Esophagus squamous epithelium (tissue), 5 donors: ENCODE results near the gene CROCC2. TPM values are rescaled to one million over a fixed set of nuclear protein-coding genes. Genes with fewer than 3 reads are reported as not detected.
A peak's percentile ranks its signal among the peaks of the same experiment; 100 is the strongest.

Source experiments
- DNase-seq: peaks from one replicate; lab custom pipeline; 2025; lab: John Stamatoyannopoulos, UW
- H3K27ac ChIP-seq, 4 donors: fragments of 200-600 bp; sonication (generic); one replicate each; pipeline ENCODE4 v1.5.1; 2016 to 2019; ENCODE audit warnings: mild to moderate bottlenecking in 1 of 4
- H3K27me3 ChIP-seq, 4 donors: fragments of 200-600 bp; sonication (generic); 1 replicate in 3 of 4; 2 replicates in 1 of 4; pipeline versions ENCODE4 v1.5.1 to v1.6.0; 2017 to 2021; ENCODE audit warnings: antibody characterized with exemption in 1 of 4
- H3K36me3 ChIP-seq, 3 donors: fragments of 200-600 bp; sonication (generic); one replicate each; pipeline ENCODE4 v1.5.1; 2016 to 2019
- H3K4me1 ChIP-seq, 3 donors: fragments of 200-600 bp; sonication (generic); one replicate each; pipeline ENCODE4 v1.5.1; 2017 to 2019
- H3K4me3 ChIP-seq, 4 donors: fragments of 200-600 bp; sonication (generic); 1 replicate in 3 of 4; 2 replicates in 1 of 4; pipeline ENCODE4 v1.5.1; 2016 to 2019; ENCODE audit warnings: mild to moderate bottlenecking in 2 of 4, moderate library complexity in 1 of 4
- H3K9me3 ChIP-seq, 3 donors: fragments of 200-600 bp; sonication (generic); one replicate each; pipeline ENCODE4 v1.5.1; 2016 to 2019
- POLR2A ChIP-seq, 4 donors: fragments of 450-650 bp; IDR thresholded peaks; one replicate each; pipeline ENCODE4 v1.6.1; 2017; ENCODE audit warnings: antibody characterized with exemption in 4 of 4, mild to moderate bottlenecking in 4 of 4, moderate library complexity in 3 of 4
- WGBS, 2 donors: methylation state at CpG; one replicate each; pipeline ENCODE4 v1.1.5; 2018; 5-methylcytosine and 5-hydroxymethylcytosine counted together
- intact Hi-C: fragments of 100-400 bp; cut with DNase I; formaldehyde crosslinking; loops from one replicate; pipeline ENCODE4 v1.15.0; 2022
- total RNA-seq, 4 donors: library from RNA; depleted of rRNA; stranded (reverse); fragments of >200 nt; gene quantifications; one replicate each; pipeline ENCODE4 v1.1.0, GENCODE V29; 2016
- TF ChIP-seq, protein P1 (sequence below), 6 experiments: fragments of 450-650 bp in 4 of 6; fragments of 200-600 bp in 2 of 6; sonication (generic) in 2 of 6; IDR thresholded peaks; one replicate each; pipeline ENCODE4 v1.5.1; 2016 to 2019; ENCODE audit warnings: antibody characterized with exemption in 6 of 6, mild to moderate bottlenecking in 4 of 6, moderate library complexity in 4 of 6
- donor health status: DM: yes; HTN: yes; CAD: no.

Gene CROCC2
- total RNA-seq, 4 donors from 2014 or later = not detected

- peaks cover 0 to 7% (median 0%) of the 10 kb centered on the region in 3 donors for H3K36me3 ChIP-seq
- peak in 1 of 4 donors; percentile 29 for TF ChIP-seq POLR2A (IDR thresholded peaks at IDR 0.05)
- TF ChIP-seq, protein P1, sequence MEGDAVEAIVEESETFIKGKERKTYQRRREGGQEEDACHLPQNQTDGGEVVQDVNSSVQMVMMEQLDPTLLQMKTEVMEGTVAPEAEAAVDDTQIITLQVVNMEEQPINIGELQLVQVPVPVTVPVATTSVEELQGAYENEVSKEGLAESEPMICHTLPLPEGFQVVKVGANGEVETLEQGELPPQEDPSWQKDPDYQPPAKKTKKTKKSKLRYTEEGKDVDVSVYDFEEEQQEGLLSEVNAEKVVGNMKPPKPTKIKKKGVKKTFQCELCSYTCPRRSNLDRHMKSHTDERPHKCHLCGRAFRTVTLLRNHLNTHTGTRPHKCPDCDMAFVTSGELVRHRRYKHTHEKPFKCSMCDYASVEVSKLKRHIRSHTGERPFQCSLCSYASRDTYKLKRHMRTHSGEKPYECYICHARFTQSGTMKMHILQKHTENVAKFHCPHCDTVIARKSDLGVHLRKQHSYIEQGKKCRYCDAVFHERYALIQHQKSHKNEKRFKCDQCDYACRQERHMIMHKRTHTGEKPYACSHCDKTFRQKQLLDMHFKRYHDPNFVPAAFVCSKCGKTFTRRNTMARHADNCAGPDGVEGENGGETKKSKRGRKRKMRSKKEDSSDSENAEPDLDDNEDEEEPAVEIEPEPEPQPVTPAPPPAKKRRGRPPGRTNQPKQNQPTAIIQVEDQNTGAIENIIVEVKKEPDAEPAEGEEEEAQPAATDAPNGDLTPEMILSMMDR (IDR thresholded peaks at IDR 0.05) = no peak
- DNase-seq = no peak
- H3K4me3 ChIP-seq = peak within 1 kb of the TSS; percentile 39 to 57 (median 48)
- H3K9me3 ChIP-seq = no peaks in the 10 kb centered on the region
- 32% methylated on average over 4 of the region's 24 CpGs; no CpG with 5 or more reads in 1 of the 2 donors for WGBS, 2 donors
- H3K4me1 ChIP-seq = peaks cover 29 to 90% (median 41%) of the 10 kb centered on the region in 3 donors
- H3K27ac ChIP-seq = peak within 1 kb of the TSS; percentile 83 to 92 (median 92)
- peaks cover 0 to 3% (median 0%) of the 10 kb centered on the region in 4 donors for H3K27me3 ChIP-seq
- intact Hi-C loops = no loop called here
These were observed 10.3 kb upstream of the CROCC2 start, which contains the start of gene MAB21L4 for GRCh38 chr2:240895656-240896388. Gene MAB21L4, minus strand, starts transcription at chr2:240896156. Its CDS starts 159 bp downstream, at chr2:240895997.

DNA sequence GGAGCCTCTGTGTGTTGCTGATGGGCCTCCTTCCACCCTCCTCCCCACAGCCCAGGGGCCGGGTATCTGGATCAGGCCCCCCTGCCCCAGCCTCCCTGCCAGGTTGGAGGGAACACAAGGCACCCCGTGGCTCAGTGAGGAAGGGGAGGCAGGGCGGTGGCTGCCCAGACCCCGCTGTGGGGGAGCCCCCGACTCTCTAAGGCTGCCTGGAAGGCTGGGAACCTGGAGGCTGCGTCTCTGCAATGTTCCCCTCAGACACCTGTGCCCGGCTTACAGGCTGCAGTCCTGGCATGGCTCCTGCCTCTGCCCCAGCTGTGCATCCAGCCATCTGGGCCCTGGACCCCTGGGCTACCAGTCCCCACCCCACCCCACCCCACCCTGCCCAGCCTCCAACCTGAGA lies 9.7 kb upstream of the CROCC2 start:
- peak overlapping the region; percentile 68 to 92 (median 92) for H3K27ac ChIP-seq
- no peak for TF ChIP-seq POLR2A (IDR thresholded peaks at IDR 0.05)
- TF ChIP-seq, protein P1 (IDR thresholded peaks at IDR 0.05) = no peak
- H3K4me3 ChIP-seq = peak overlapping the region; percentile 39 to 57 (median 48)
- H3K27me3 ChIP-seq = peaks cover 0 to 3% (median 0%) of the 10 kb centered on the region in 4 donors
- 40% methylated on average over 1 of the region's 7 CpGs; no CpG with 5 or more reads in 1 of the 2 donors for WGBS, 2 donors
- intact Hi-C loops = no loop called here
- H3K4me1 ChIP-seq = peaks cover 29 to 84% (median 41%) of the 10 kb centered on the region in 3 donors
- no peak for DNase-seq
- no peaks in the 10 kb centered on the region for H3K9me3 ChIP-seq
- peaks cover 0 to 2% (median 0%) of the 10 kb centered on the region in 3 donors for H3K36me3 ChIP-seq

- Histone ChIP-seq H3K36me3 (no peaks in the 10 kb centered on the region), H3K9me3 (no peaks in the 10 kb centered on the region), H3K4me3 (peak overlapping the region; percentile 39 to 57 (median 48)), H3K4me1 (peaks cover 29 to 77% (median 41%) of the 10 kb centered on the region in 3 donors), H3K27me3 (peaks cover 0 to 3% (median 0%) of the 10 kb centered on the region in 4 donors), H3K27ac (peak overlapping the region; percentile 83 to 92 (median 92))
- 57 to 71% methylated on average over 4 to 6 of the region's 23 CpGs for WGBS, 2 donors
- intact Hi-C loops = no loop called here
- DNase-seq = no peak
- TF ChIP-seq, protein P1 (IDR thresholded peaks at IDR 0.05) = no peak
- TF ChIP-seq POLR2A (IDR thresholded peaks at IDR 0.05) = no peak
These were observed 9.1 kb upstream of the CROCC2 start for GRCh38 chr2:240896871-240897692.

DNA sequence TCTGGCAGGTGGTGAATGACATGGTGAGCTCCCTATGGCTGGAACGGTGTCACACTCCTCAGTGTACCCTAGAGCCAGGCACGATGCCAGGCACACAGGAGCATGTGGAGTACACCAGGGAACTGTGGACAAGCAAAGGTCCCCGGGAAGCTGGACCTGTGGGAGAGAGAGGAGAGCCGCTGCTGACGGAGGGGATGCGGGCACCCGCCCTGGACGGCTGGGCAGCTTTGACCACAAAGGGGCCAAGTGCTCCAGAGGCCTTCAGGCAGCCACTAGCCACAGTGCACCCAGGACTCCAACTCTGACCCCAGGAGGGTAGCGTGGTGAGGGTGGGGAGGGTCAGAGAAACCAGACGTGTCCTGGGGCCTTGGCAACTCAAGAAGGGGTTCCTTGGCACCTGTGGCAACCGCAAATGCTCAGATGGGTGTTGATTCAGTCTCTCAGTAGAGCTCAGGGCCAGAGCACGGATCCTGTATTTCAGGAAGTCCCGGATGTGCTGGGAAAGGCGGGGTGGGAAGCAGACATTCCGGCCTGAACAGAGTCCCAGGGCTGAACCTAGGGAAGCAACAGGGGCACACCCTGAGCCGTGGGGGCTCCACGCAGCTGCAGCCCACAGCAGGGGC lies 7.9 kb upstream of the CROCC2 start:
- no peaks in the 10 kb centered on the region for H3K9me3 ChIP-seq
- intact Hi-C loops = no loop called here
- TF ChIP-seq, protein P1 (IDR thresholded peaks at IDR 0.05) = no peak
- no peak for TF ChIP-seq POLR2A (IDR thresholded peaks at IDR 0.05)
- 20 to 63% methylated on average over 2 of the region's 17 CpGs for WGBS, 2 donors
- H3K4me1 ChIP-seq = peaks cover 20 to 66% (median 38%) of the 10 kb centered on the region in 3 donors
- no peak for DNase-seq
- peak overlapping the region; percentile 83 to 92 (median 92) for H3K27ac ChIP-seq
- H3K4me3 ChIP-seq = peak overlapping the region; percentile 6 to 29 (median 10)
- H3K36me3 ChIP-seq = no peaks in the 10 kb centered on the region
- peaks cover 0 to 3% (median 0%) of the 10 kb centered on the region in 4 donors for H3K27me3 ChIP-seq
